PC-9 (cell line): ENCODE results near the gene MYO10. TPM values are rescaled to one million over a fixed set of nuclear protein-coding genes. Genes with fewer than 3 reads are reported as not detected.

Experiments used
- BruUV-seq: library from RNA; stranded (reverse); fragments of 400-500 nt; replicated peaks from 2 replicates; lab custom pipeline; 2021; lab: Mats Ljungman, UMichigan
- CTCF ChIA-PET: fragments of 300-600 bp; sonication (Branson Sonifier 250); formaldehyde crosslinking; loops from one replicate; lab custom pipeline; 2022; ENCODE audit warnings: antibody characterized with exemption; lab: Charles Lee
- POLR2A ChIA-PET: fragments of 300-600 bp; sonication (Branson Sonifier 250); formaldehyde crosslinking; loops from one replicate; lab custom pipeline; 2022; ENCODE audit warnings: antibody characterized with exemption; ENCODE audit not compliant: unreplicated experiment; lab: Charles Lee
- DNase-seq, 2 experiments: peaks; one replicate each; pipeline versions ENCODE4 v3.0.0 to v3.0.0-alpha.2; 2015 to 2022; ENCODE audit warnings: mixed read lengths in 1 of 2
- H2AFZ ChIP-seq: fragments of 200-600 bp; sonication (generic); 2 replicates; pipeline ENCODE4 v1.8.1; 2017; ENCODE audit warnings: antibody characterized with exemption
- H3F3A ChIP-seq: fragments of 200-600 bp; sonication (generic); 2 replicates; pipeline ENCODE4 v1.8.1; 2017; ENCODE audit warnings: antibody characterized with exemption, mild to moderate bottlenecking, low read depth; ENCODE audit not compliant: insufficient read depth
- H3K27ac ChIP-seq: fragments of 200-600 bp; sonication (generic); 2 replicates; pipeline ENCODE4 v1.6.1; 2016; ENCODE audit warnings: mixed run types
- H3K27me3 ChIP-seq: fragments of 200-600 bp; sonication (generic); 2 replicates; pipeline ENCODE4 v1.6.1; 2016; ENCODE audit warnings: low read depth, mixed run types; ENCODE audit not compliant: insufficient read depth
- H3K36me3 ChIP-seq: fragments of 200-600 bp; sonication (generic); 2 replicates; pipeline ENCODE4 v1.6.1; 2016; ENCODE audit warnings: low read depth, mixed run types
- H3K4me1 ChIP-seq: fragments of 200-600 bp; sonication (generic); replicated peaks from 2 replicates; pipeline ENCODE4 v1.6.1; 2016; ENCODE audit warnings: mixed run types; ENCODE audit not compliant: insufficient read depth
- H3K4me2 ChIP-seq: fragments of 200-600 bp; sonication (generic); 2 replicates; pipeline ENCODE4 v1.6.1; 2017; ENCODE audit warnings: mixed run types
- H3K4me3 ChIP-seq: fragments of 200-600 bp; sonication (generic); 2 replicates; pipeline ENCODE4 v1.6.1; 2016; ENCODE audit warnings: mixed run types
- H3K79me2 ChIP-seq: fragments of 200-600 bp; sonication (generic); 2 replicates; pipeline ENCODE4 v1.6.1; 2017; ENCODE audit warnings: low read depth, mixed run types
- H3K9me2 ChIP-seq: fragments of 200-600 bp; sonication (generic); 2 replicates; pipeline ENCODE4 v1.8.1; 2017; ENCODE audit warnings: mild to moderate bottlenecking; ENCODE audit not compliant: insufficient read depth
- H3K9me3 ChIP-seq: fragments of 200-600 bp; sonication (generic); 2 replicates; pipeline ENCODE4 v1.8.1; 2016; ENCODE audit warnings: low read depth; ENCODE audit not compliant: insufficient read depth
- H4K20me1 ChIP-seq: fragments of 200-600 bp; sonication (generic); 2 replicates; pipeline ENCODE4 v1.8.1; 2017; ENCODE audit not compliant: insufficient read depth
- EZH2 ChIP-seq: fragments of 200-600 bp; sonication (generic); IDR thresholded peaks from 2 replicates; pipeline ENCODE4 v1.8.0; 2017; ENCODE audit warnings: antibody characterized with exemption, low read depth
- intact Hi-C: fragments of 100-400 bp; cut with micrococcal nuclease; formaldehyde crosslinking; loops from one replicate; pipeline ENCODE4 v1.10.0; 2022; ENCODE audit not compliant: unreplicated experiment
- total RNA-seq: library from RNA; stranded (reverse); gene quantifications from 2 replicates; pipeline ENCODE4 v1.2.3, GENCODE V29; 2021
- TF ChIP-seq, protein P1 (sequence below): fragments of 200-600 bp; sonication (generic); conservative IDR thresholded peaks from 2 replicates; pipeline ENCODE4 v1.6.1; 2017; ENCODE audit warnings: mixed run types, antibody characterized with exemption, mild to moderate bottlenecking, moderate library complexity

MYO10 gene
- total RNA-seq, 1 experiment from 2014 or later: 92.8 TPM

DNA sequence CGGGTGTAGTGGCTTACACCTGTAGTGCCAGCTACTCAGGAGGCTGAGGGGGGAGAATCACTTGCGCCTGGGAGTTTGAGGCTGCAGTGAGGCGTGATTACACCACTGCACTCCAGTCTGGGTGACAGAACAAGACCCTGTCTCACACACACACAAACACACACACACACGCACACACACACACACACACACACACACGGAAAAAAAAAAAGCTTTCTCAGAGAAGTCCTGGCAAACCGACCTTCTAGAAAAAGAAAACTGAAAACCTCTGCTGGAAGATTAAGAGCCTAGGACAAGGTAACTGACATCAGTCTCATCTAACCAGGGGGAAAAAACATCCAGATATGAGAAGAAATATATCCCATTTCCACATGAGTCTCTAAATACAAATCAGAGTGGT is 178.9 kb downstream of the MYO10 start:
- Histone ChIP-seq H3F3A (no peaks in the 10 kb centered on the region), H2AFZ (no peak overlapping the region), H4K20me1 (no peaks in the 10 kb centered on the region), H3K4me3 (no peak overlapping the region), H3K9me2 (no peaks in the 10 kb centered on the region), H3K4me1 (no peaks in the 10 kb centered on the region), H3K4me2 (no peak overlapping the region), H3K27ac (no peak overlapping the region), H3K27me3 (no peaks in the 10 kb centered on the region), H3K9me3 (no peaks in the 10 kb centered on the region), H3K36me3 (peaks cover 4% of the 10 kb centered on the region), H3K79me2 (no peaks in the 10 kb centered on the region)
- ChIA-PET CTCF (no interaction called here), POLR2A (interaction anchor here (0.6 kb wide), 1 partner anchor 688 kb away, joined by 21 read pairs; no protein-coding TSS in a partner anchor)
- BruUV-seq: no TSS peak
- intact Hi-C loops: no loop called here
- no peak for TF ChIP-seq EZH2
- TF ChIP-seq, protein P1, sequence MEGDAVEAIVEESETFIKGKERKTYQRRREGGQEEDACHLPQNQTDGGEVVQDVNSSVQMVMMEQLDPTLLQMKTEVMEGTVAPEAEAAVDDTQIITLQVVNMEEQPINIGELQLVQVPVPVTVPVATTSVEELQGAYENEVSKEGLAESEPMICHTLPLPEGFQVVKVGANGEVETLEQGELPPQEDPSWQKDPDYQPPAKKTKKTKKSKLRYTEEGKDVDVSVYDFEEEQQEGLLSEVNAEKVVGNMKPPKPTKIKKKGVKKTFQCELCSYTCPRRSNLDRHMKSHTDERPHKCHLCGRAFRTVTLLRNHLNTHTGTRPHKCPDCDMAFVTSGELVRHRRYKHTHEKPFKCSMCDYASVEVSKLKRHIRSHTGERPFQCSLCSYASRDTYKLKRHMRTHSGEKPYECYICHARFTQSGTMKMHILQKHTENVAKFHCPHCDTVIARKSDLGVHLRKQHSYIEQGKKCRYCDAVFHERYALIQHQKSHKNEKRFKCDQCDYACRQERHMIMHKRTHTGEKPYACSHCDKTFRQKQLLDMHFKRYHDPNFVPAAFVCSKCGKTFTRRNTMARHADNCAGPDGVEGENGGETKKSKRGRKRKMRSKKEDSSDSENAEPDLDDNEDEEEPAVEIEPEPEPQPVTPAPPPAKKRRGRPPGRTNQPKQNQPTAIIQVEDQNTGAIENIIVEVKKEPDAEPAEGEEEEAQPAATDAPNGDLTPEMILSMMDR: no peak
- DNase-seq: no peak

DNA sequence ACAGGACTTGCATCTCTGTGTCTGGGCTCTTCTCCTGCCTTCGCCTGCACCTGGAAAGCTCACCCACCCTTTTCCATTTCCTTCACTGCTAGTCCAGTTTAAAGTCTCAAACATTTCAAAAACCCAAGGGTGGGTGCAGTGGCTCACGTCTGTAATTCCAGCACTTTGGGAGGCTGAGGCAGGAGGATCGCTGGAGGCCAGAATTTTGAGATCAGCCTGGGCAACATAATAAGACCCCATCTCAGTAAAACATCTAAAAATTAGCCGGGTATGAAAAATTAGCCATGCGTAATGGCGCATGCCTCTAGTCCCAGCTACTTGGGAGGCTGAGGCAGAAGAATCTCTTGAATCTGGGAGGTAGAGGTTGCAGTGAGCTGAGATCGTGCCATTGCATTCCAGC is 179.4 kb downstream of the MYO10 start:
- POLR2A ChIA-PET: interaction anchor here (0.6 kb wide), 1 partner anchor 688 kb away, joined by 21 read pairs; no protein-coding TSS in a partner anchor
- Histone ChIP-seq H3K4me2 (no peak overlapping the region), H3K4me3 (no peak overlapping the region), H3F3A (no peaks in the 10 kb centered on the region), H3K9me2 (no peaks in the 10 kb centered on the region), H3K27ac (no peak overlapping the region), H4K20me1 (no peaks in the 10 kb centered on the region), H3K79me2 (no peaks in the 10 kb centered on the region), H3K4me1 (no peaks in the 10 kb centered on the region), H2AFZ (no peak overlapping the region), H3K27me3 (no peaks in the 10 kb centered on the region), H3K9me3 (no peaks in the 10 kb centered on the region), H3K36me3 (peaks cover 4% of the 10 kb centered on the region; the same call in 1 of the 2 replicates)
- DNase-seq: no peak
- CTCF ChIA-PET: no interaction called here
- no TSS peak for BruUV-seq
- intact Hi-C loops: no loop called here
- TF ChIP-seq, protein P1: no peak
- no peak for TF ChIP-seq EZH2

DNA sequence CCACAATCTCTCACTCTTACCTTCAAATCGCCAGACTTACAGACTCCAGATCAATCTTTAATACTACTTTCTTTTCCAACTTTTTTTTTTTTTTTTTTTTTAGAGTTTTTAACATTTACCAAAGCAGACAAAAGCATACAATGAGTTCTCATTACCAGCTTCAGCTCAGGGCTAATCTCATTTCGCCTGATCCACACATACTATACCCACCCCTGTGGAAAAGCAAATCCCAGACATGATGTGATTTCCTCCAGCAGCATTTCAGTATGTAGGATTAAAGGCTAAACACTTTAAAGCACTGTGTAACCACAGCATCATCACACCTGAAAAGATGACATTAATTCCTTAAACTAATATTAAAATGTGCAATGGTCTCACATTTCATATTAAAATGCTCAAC is 180.4 kb downstream of the MYO10 start:
- no peaks in the 10 kb centered on the region for H3K9me2 ChIP-seq
- no peak overlapping the region for H3K27ac ChIP-seq
- H3K27me3 ChIP-seq: no peaks in the 10 kb centered on the region
- no peak overlapping the region for H2AFZ ChIP-seq
- no peak overlapping the region for H3K4me2 ChIP-seq
- H3F3A ChIP-seq: no peaks in the 10 kb centered on the region
- H3K9me3 ChIP-seq: no peaks in the 10 kb centered on the region
- no peak for DNase-seq
- H4K20me1 ChIP-seq: no peaks in the 10 kb centered on the region
- no peaks in the 10 kb centered on the region for H3K4me1 ChIP-seq
- POLR2A ChIA-PET: no interaction called here
- CTCF ChIA-PET: no interaction called here
- TF ChIP-seq, protein P1: no peak
- TF ChIP-seq EZH2: no peak
- H3K4me3 ChIP-seq: no peak overlapping the region
- no peaks in the 10 kb centered on the region for H3K79me2 ChIP-seq
- BruUV-seq: no TSS peak
- intact Hi-C loops: no loop called here
- H3K36me3 ChIP-seq: no peaks in the 10 kb centered on the region
